GM18508 (cell line): ENCODE measurements around the gene NAV1.
"Not testable (repeated sequence)": the region's sequence is repeated elsewhere in the genome, so short reads cannot be mapped to it uniquely, and the experiment has no call there.

ENCODE experiments used
- ATAC-seq: cut with Tn5 transposase; IDR thresholded peaks from one replicate; pipeline ENCODE4 v1.9.1; 2021; ENCODE audit warnings: moderate number of reproducible peaks; ENCODE audit not compliant: insufficient read depth, unreplicated experiment

Gene NAV1

GRCh38 chr1:201538612-201539551 is at the start of gene NAV1:
Gene NAV1, plus strand, starts transcription at chr1:201539127. Its CDS starts 83,758 bp downstream, at chr1:201622885.
- no peak for ATAC-seq

- ATAC-seq, result no peak
These were observed 49.2 kb upstream of the NAV1 start for GRCh38 chr1:201489643-201490261.

GRCh38 chr1:201490708-201491131 is 48.2 kb upstream of the NAV1 start:
- no peak for ATAC-seq

GRCh38 chr1:201491896-201492511 is 46.9 kb upstream of the NAV1 start:
- ATAC-seq, result no peak

GRCh38 chr1:201493026-201493656 is 45.8 kb upstream of the NAV1 start:
- ATAC-seq, result not testable (repeated sequence)

GRCh38 chr1:201493757-201494617 is 44.9 kb upstream of the NAV1 start:
- ATAC-seq, result no peak

- ATAC-seq, result no peak
These were observed 43.2 kb upstream of the NAV1 start for GRCh38 chr1:201495551-201496295.

- no peak for ATAC-seq
These were observed 42.6 kb upstream of the NAV1 start for GRCh38 chr1:201496296-201496690.

- no peak for ATAC-seq
These were observed 40.9 kb upstream of the NAV1 start for GRCh38 chr1:201497935-201498509.

- no peak for ATAC-seq
These were observed 40.3 kb upstream of the NAV1 start for GRCh38 chr1:201498621-201499020.

- no peak for ATAC-seq
These were observed 39.7 kb upstream of the NAV1 start for GRCh38 chr1:201499191-201499590.

GRCh38 chr1:201499795-201500669 is 38.9 kb upstream of the NAV1 start:
- no peak for ATAC-seq

GRCh38 chr1:201500670-201501120 is 38.2 kb upstream of the NAV1 start:
- ATAC-seq, result no peak

- no peak for ATAC-seq
These were observed 37.8 kb upstream of the NAV1 start for GRCh38 chr1:201501144-201501543.

GRCh38 chr1:201501812-201502510 is 37.0 kb upstream of the NAV1 start:
- ATAC-seq, result no peak

- no peak for ATAC-seq
These were observed 36.4 kb upstream of the NAV1 start for GRCh38 chr1:201502511-201502857.
